A549 (cell line): ENCODE measurements around the gene CCDC188. TPM values are rescaled to one million over a fixed set of nuclear protein-coding genes. Genes with fewer than 3 reads are reported as not detected.

Experiments
- ATAC-seq, 2 experiments: fragments of 200-7000 bp in 1 of 2; fragments of >200 bp in 1 of 2; cut with Nextera tagmentation in 1 of 2; cut with Tn5 transposase in 1 of 2; 3 replicates each; pipeline versions ENCODE4 v1.8.0 to v1.9.1; 2018 to 2020; ENCODE audit warnings: mild to moderate bottlenecking in 1 of 2, moderate library complexity in 1 of 2
- CTCF ChIA-PET: fragments of 300-600 bp; sonication (Branson Sonifier 250); formaldehyde crosslinking; extraction: SDS; loops from one replicate; lab custom pipeline; 2021; ENCODE audit warnings: antibody characterized with exemption, inconsistent platforms; lab: Yijun Ruan, JAX
- POLR2A ChIA-PET: fragments of 350-600 bp; formaldehyde crosslinking; extraction: SDS; loops from one replicate; lab custom pipeline; 2021; ENCODE audit warnings: antibody characterized with exemption, inconsistent platforms; lab: Yijun Ruan, JAX
- DNase-seq, 2 experiments: peaks; one replicate each; pipeline versions ENCODE4 v3.0.0 to v3.0.0-alpha.2; 2011 to 2016; ENCODE audit warnings: low read depth in 1 of 2, low spot score in 1 of 2
- FAIRE-seq: peaks from 2 replicates; lab custom pipeline; 2011; peaks lifted over from hg19 to GRCh38; lab: Jason Lieb, UNC
- H3K27ac ChIP-seq, 2 experiments: fragments of >200 bp; sonication (Bioruptor Twin); formaldehyde crosslinking; 3 replicates each; pipeline ENCODE4 v1.5.1; 2016 to 2017
- H3K4me1 ChIP-seq: fragments of >200 bp; sonication (Bioruptor Twin); formaldehyde crosslinking; 3 replicates; pipeline ENCODE4 v1.6.1; 2016
- H3K4me2 ChIP-seq: fragments of >200 bp; sonication (Bioruptor Twin); formaldehyde crosslinking; 3 replicates; pipeline ENCODE4 v1.6.1; 2016
- H3K4me3 ChIP-seq: fragments of >200 bp; sonication (Bioruptor Twin); formaldehyde crosslinking; 3 replicates; pipeline ENCODE4 v1.5.1; 2016
- H3K9me3 ChIP-seq: fragments of >200 bp; sonication (Bioruptor Twin); formaldehyde crosslinking; 3 replicates; pipeline ENCODE4 v1.6.1; 2016
- BHLHE40 ChIP-seq: IDR thresholded peaks from 2 replicates; pipeline ENCODE4 v1.6.1; 2012; ENCODE audit warnings: low read depth, low read length, inconsistent platforms
- CHD4 ChIP-seq: fragments of 200-600 bp; sonication (generic); IDR thresholded peaks from 2 replicates; pipeline ENCODE4 v1.6.1; 2016; ENCODE audit warnings: antibody characterized with exemption, mild to moderate bottlenecking, borderline replicate concordance
- CTCF ChIP-seq: fragments of >200 bp; sonication (Bioruptor Twin); formaldehyde crosslinking; IDR thresholded peaks from 3 replicates; pipeline ENCODE4 v1.5.1; 2016
- E2F6 ChIP-seq: IDR thresholded peaks from 2 replicates; pipeline ENCODE4 v1.6.1; 2012; ENCODE audit warnings: low read depth, borderline replicate concordance
- FOSB ChIP-seq: fragments of 250-450 bp; sonication (Bioruptor Pico); IDR thresholded peaks from 2 replicates; pipeline ENCODE4 v1.5.0; 2020; ENCODE audit warnings: mild to moderate bottlenecking, moderate library complexity
- HEYL ChIP-seq: fragments of 250-450 bp; sonication (Bioruptor Pico); IDR thresholded peaks from 2 replicates; pipeline ENCODE4 v1.8.0; 2021; ENCODE audit warnings: mild to moderate bottlenecking, moderate library complexity
- HOXA7 ChIP-seq: fragments of 250-450 bp; sonication (Bioruptor Pico); IDR thresholded peaks from 2 replicates; pipeline ENCODE4 v1.5.0; 2020; ENCODE audit warnings: mild to moderate bottlenecking, moderate library complexity
- HOXB13 ChIP-seq: fragments of 250-450 bp; sonication (Bioruptor Pico); IDR thresholded peaks from 2 replicates; pipeline ENCODE4 v1.5.0; 2020; ENCODE audit warnings: low read depth, mild to moderate bottlenecking, moderate library complexity
- HOXB5 ChIP-seq: fragments of 250-450 bp; sonication (Bioruptor Pico); IDR thresholded peaks from 2 replicates; pipeline ENCODE4 v1.5.0; 2020; ENCODE audit warnings: mild to moderate bottlenecking, moderate library complexity
- JUNB ChIP-seq: fragments of >200 bp; sonication (Bioruptor Twin); formaldehyde crosslinking; IDR thresholded peaks from 2 replicates; pipeline ENCODE4 v1.6.1; 2016
- KDM1A ChIP-seq: fragments of 200-600 bp; sonication (generic); IDR thresholded peaks from 2 replicates; pipeline ENCODE4 v1.6.1; 2016; ENCODE audit warnings: low read depth, mild to moderate bottlenecking
- NFE2L2 ChIP-seq: fragments of 150-350 bp; conservative IDR thresholded peaks from 2 replicates; pipeline ENCODE4 v1.6.1; 2014; ENCODE audit warnings: low read length
- PHF8 ChIP-seq: fragments of 200-600 bp; sonication (generic); IDR thresholded peaks from 2 replicates; pipeline ENCODE4 v1.6.1; 2016; ENCODE audit warnings: low read depth, mild to moderate bottlenecking, antibody characterized with exemption, moderate library complexity, borderline replicate concordance
- POLR2A ChIP-seq: IDR thresholded peaks from 2 replicates; pipeline ENCODE4 v1.6.1; 2012; ENCODE audit warnings: mild to moderate bottlenecking, low read length
- POLR2AphosphoS2 ChIP-seq: conservative IDR thresholded peaks from 2 replicates; pipeline ENCODE4 v1.6.1; 2012; ENCODE audit warnings: low read length, improper control_type of control experiment, inconsistent platforms
- RFX5 ChIP-seq: fragments of 450-650 bp; IDR thresholded peaks from 2 replicates; pipeline ENCODE4 v1.7.1; 2014; ENCODE audit warnings: antibody characterized with exemption, mild to moderate bottlenecking, moderate library complexity
- RNF2 ChIP-seq: fragments of 200-600 bp; sonication (generic); IDR thresholded peaks from 2 replicates; pipeline ENCODE4 v1.6.1; 2016; ENCODE audit warnings: low read depth, mild to moderate bottlenecking, antibody characterized with exemption, moderate library complexity, borderline replicate concordance
- SREBF2 ChIP-seq: fragments of 450-650 bp; IDR thresholded peaks from 2 replicates; pipeline ENCODE4 v1.6.1; 2014; ENCODE audit warnings: mild to moderate bottlenecking, moderate library complexity
- TFCP2L1 ChIP-seq: fragments of 250-450 bp; sonication (Bioruptor Pico); IDR thresholded peaks from 2 replicates; pipeline ENCODE4 v1.5.0; 2021; ENCODE audit warnings: mild to moderate bottlenecking
- ZC3H11A ChIP-seq: fragments of 450-650 bp; IDR thresholded peaks from 2 replicates; pipeline ENCODE4 v1.6.1; 2014; ENCODE audit warnings: antibody characterized with exemption, mild to moderate bottlenecking
- ZFP36 ChIP-seq: fragments of 450-650 bp; IDR thresholded peaks from 2 replicates; pipeline ENCODE4 v1.6.1; 2014; ENCODE audit warnings: borderline replicate concordance; ENCODE audit not compliant: partially characterized antibody
- ZNF302 ChIP-seq: fragments of 250-450 bp; sonication (Bioruptor Pico); IDR thresholded peaks from 2 replicates; pipeline ENCODE4 v1.9.0; 2021; ENCODE audit warnings: inconsistent platforms, mild to moderate bottlenecking, moderate library complexity
- ZSCAN20 ChIP-seq: fragments of 250-450 bp; sonication (Bioruptor Pico); IDR thresholded peaks from 2 replicates; pipeline ENCODE4 v1.8.0; 2022; ENCODE audit warnings: mild to moderate bottlenecking, moderate library complexity
- WGBS: methylation state at CpG from one replicate; pipeline ENCODE4 v1.1.6; 2017; ENCODE audit errors: missing lambda C conversion rate; 5-methylcytosine and 5-hydroxymethylcytosine counted together
- polyA plus RNA-seq, 4 experiments: library from polyadenylated mRNA; depleted of rRNA in 3 of 4; stranded (reverse); fragments of >200 nt; fragmentation: RNase III in 1 of 4; extraction: RNeasy Plus Mini Kit Qiagen cat#74134 plus additional on column Dnase treatment in 1 of 4; gene quantifications; 2 replicates in 3 of 4; 3 replicates in 1 of 4; pipeline ENCODE4 v1.2.3, GENCODE V29; 2011 to 2017
- TF ChIP-seq, protein P1 (sequence below): fragments of 450-650 bp; IDR thresholded peaks from 2 replicates; pipeline ENCODE4 v1.6.1; 2014; ENCODE audit warnings: antibody characterized with exemption
- TF ChIP-seq, protein P2 (sequence below): fragments of >200 bp; sonication (Bioruptor Twin); formaldehyde crosslinking; IDR thresholded peaks from 3 replicates; pipeline ENCODE4 v1.6.1; 2016
- TF ChIP-seq, protein P3 (sequence below): IDR thresholded peaks from 2 replicates; pipeline ENCODE4 v1.6.1; 2012

The CCDC188 gene
- polyA plus RNA-seq, 2 of the 4 experiments (the other 2 are of a cell fraction) = not detected

GRCh38 chr22:20194681-20195593, 44.1 kb upstream of the CCDC188 start:
- POLR2A ChIA-PET = no interaction called here
- TF ChIP-seq ZNF302 (CRISPR knock-in tag) (no peak), ZFP36 (no peak), HOXA7 (CRISPR knock-in tag) (no peak), SREBF2 (no peak), FOSB (no peak), E2F6 (no peak), HEYL (CRISPR knock-in tag) (no peak), RNF2 (no peak), PHF8 (no peak), ZSCAN20 (CRISPR knock-in tag) (no peak), RFX5 (no peak), CHD4 (no peak)
- TF ChIP-seq, protein P1, sequence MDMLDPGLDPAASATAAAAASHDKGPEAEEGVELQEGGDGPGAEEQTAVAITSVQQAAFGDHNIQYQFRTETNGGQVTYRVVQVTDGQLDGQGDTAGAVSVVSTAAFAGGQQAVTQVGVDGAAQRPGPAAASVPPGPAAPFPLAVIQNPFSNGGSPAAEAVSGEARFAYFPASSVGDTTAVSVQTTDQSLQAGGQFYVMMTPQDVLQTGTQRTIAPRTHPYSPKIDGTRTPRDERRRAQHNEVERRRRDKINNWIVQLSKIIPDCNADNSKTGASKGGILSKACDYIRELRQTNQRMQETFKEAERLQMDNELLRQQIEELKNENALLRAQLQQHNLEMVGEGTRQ = no peak
- H3K4me1 ChIP-seq = no peaks in the 10 kb centered on the region
- no peak overlapping the region for H3K27ac ChIP-seq
- no peak overlapping the region for H3K4me2 ChIP-seq
- H3K4me3 ChIP-seq = no peak overlapping the region
- ATAC-seq (no peak), FAIRE-seq (no peak), DNase-seq (no peak)
- CTCF ChIA-PET = interaction anchor here (1.4 kb wide), 1 partner anchor 44 kb away, joined by 4 read pairs; no protein-coding TSS in a partner anchor
- no peaks in the 10 kb centered on the region for H3K9me3 ChIP-seq
- WGBS = 56% methylated on average over 6 of the region's 15 CpGs

GRCh38 chr22:20193761-20194494, 43.1 kb upstream of the CCDC188 start:
- Histone ChIP-seq H3K27ac (no peak overlapping the region), H3K4me1 (no peaks in the 10 kb centered on the region), H3K9me3 (no peaks in the 10 kb centered on the region), H3K4me3 (no peak overlapping the region), H3K4me2 (no peak overlapping the region)
- no peak for ATAC-seq
- ChIA-PET POLR2A (no interaction called here), CTCF (interaction anchor here (1.4 kb wide), 1 partner anchor 21 kb away, joined by 4 read pairs; no protein-coding TSS in a partner anchor)
- TF ChIP-seq CHD4 = no peak
- no peak for TF ChIP-seq JUNB
- TF ChIP-seq, protein P2, sequence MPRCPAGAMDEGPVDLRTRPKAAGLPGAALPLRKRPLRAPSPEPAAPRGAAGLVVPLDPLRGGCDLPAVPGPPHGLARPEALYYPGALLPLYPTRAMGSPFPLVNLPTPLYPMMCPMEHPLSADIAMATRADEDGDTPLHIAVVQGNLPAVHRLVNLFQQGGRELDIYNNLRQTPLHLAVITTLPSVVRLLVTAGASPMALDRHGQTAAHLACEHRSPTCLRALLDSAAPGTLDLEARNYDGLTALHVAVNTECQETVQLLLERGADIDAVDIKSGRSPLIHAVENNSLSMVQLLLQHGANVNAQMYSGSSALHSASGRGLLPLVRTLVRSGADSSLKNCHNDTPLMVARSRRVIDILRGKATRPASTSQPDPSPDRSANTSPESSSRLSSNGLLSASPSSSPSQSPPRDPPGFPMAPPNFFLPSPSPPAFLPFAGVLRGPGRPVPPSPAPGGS = no peak
- no peak for TF ChIP-seq HOXA7 (CRISPR knock-in tag)
- no peak for TF ChIP-seq RNF2
- no peak for TF ChIP-seq BHLHE40
- TF ChIP-seq POLR2A = no peak
- TF ChIP-seq CTCF = no peak
- TF ChIP-seq NFE2L2 = no peak
- no peak for TF ChIP-seq HOXB13
- TF ChIP-seq, protein P3, sequence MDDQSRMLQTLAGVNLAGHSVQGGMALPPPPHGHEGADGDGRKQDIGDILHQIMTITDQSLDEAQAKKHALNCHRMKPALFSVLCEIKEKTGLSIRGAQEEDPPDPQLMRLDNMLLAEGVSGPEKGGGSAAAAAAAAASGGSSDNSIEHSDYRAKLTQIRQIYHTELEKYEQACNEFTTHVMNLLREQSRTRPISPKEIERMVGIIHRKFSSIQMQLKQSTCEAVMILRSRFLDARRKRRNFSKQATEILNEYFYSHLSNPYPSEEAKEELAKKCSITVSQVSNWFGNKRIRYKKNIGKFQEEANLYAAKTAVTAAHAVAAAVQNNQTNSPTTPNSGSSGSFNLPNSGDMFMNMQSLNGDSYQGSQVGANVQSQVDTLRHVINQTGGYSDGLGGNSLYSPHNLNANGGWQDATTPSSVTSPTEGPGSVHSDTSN = no peak
- no peak for TF ChIP-seq ZC3H11A
- no peak for TF ChIP-seq HOXB5 (CRISPR knock-in tag)
- TF ChIP-seq, protein P1 = no peak
- TF ChIP-seq POLR2AphosphoS2 = no peak
- no peak for TF ChIP-seq ZFP36
- no peak for TF ChIP-seq TFCP2L1
- no peak for TF ChIP-seq SREBF2
- TF ChIP-seq KDM1A = no peak
- DNase-seq = no peak
- WGBS = 63% methylated on average over 9 of the region's 17 CpGs
- no peak for FAIRE-seq
